DMS153 (cell line): Measurements from ENCODE around the gene MIB1.

Experiments used
- DNase-seq: peaks from one replicate; lab custom pipeline; 2025; lab: John Stamatoyannopoulos, UW

MIB1 gene

DNA sequence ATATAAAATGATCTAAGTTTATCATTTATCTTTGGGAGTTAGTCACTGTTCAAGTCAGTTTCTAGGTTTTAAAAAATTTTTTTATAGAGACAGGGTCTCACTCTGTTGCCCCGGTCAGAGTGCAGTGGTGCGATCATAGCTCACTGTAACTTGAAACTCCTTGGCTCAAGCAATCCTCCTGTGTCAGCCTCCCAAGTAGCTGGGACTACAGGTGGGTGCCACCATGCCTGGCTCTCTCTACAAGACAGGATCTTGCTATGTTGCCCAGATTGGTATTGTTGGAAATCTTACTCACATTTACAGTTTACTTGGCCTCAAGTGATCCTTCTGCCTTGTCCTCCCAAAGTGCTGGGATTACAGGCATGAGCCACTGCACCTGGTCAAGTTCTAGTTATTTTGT, 74.5 kb downstream of the MIB1 start:
- DNase-seq = no peak

DNA sequence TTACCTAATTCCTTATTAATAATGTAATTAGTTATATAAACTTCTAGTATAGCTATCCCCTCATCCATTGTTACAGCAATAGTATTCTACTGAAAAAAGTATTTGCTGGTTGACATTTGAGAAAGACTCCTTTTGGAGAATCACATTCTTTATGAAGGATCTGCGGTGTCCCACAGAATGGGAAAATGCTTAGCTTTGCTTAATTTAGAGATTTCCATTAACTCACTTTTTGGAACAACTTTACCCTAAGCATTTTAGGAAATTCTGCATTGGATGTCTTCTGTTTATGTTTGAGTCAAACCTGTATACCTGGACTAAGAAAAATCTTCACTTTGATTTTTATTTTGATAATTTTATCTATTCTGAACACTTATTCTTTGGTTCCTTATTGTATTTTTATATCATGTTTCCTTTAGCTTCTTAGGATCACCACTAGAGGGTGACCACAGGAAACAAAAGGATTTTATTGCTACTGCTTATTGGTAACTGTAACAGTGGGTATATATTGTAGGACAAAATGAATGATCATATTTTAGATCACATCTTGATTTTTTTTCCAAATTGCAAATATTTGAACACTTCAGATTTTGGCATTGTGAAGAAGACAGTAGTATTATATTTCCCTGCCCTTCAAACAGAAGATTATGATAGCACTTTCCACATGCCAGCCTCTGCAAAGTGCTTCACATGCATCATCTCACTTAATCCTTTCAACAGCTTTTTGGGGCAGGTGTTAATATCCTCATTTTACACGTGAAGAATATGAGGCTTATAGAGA, 79.6 kb downstream of the MIB1 start:
- peak; percentile 38 for DNase-seq

DNA sequence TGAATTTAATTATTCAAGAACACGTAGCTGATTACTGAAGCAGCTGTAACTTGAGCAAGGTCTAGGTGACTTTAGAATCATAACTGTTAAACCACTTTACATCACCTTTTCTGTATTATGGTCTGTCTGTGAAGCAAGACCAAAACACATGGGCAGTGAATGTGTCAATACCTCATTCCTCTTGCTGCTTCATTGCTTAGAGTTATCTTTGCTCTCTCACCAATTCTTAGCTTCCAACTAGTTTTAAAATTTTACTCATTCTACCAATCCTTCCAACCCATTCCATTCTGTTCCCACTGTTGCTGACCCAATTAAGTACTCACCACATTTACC, 80.2 kb downstream of the MIB1 start:
- no peak for DNase-seq

DNA sequence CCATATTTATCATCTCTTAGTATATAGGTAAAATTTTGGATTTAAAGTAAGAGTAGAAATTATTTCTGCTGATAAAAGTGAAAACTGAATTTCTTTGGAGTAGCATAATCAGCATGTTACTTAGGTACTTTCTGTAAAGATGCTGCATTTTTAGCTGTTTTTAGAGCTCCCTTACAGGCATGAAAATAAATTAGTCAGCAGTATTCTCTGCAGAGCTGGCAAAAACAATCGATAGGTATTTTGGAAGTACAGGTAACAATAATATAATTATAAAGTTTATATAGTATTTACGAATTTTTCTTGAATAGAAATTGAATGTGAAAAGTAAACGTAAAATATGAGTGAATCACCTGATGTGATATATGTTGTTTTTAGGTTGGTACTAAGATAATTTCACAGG, 83.3 kb downstream of the MIB1 start:
- no peak for DNase-seq

DNA sequence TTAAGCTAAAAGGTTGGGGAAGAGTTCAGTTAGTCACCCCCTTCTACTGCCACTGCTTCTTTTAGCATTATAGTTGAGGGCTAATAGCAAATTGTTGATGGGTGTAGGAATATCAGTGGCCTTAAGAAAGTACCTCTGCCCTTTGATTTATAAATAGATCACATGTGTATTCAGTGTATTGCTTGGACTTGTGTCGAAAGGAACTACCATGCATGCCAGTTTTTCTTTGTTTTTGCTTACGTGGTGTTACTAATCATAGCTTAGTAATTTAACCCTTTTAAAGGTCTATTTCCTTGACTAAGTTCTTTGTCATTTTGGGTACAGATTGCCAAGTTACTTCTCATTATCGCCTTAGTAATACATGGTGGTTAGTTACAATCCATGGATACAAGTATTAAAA, 85.6 kb downstream of the MIB1 start:
- no peak for DNase-seq

DNA sequence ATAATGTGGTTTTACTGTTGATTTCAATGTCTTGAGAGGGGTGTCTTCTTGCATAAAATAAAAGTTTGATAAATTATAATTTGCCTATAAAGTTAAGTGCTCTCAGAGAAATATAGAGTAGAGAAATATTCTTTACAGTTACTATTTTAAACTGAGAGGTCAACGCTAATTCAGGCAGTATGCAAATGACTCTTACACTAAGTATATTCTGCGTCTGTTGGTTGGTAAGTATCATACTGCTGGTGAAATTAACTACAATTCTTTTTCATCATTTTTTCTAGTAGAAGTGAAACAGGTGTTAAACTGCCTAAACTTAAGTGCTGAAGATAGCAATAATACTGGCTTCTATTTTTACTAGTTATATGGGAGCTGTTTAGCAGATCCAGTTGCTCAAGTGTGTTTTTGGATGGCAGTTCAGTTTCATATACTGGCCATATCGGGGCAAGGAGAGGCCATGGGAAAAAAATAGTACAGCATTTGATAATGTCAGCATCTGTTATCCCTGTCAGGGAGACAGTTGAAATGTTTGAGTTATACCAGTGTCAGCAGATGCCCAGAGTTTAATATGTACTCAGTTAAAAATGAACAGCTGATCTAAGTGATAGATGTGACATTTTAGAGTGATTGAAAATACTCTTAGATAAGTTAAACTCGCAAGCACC, 86.2 kb downstream of the MIB1 start:
- DNase-seq = no peak

DNA sequence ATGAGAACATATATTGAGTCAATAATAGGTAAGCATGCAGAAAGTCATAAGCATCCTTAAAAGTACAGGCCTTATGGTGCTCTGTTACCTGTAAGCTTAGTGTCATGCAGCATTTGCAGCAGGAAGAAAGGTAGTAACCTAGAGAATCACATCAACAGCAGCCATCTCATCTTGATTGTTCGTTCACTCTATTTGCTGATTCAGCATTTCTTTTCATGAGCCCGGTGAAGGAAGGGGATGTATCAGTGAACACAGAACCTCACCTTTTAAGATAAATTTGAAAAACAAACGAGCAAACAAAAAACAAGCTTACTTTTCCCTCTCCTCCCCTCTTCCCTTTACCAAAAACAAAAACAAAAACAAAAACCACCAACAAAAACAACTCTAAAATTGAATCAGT, 89.9 kb downstream of the MIB1 start:
- no peak for DNase-seq

DNA sequence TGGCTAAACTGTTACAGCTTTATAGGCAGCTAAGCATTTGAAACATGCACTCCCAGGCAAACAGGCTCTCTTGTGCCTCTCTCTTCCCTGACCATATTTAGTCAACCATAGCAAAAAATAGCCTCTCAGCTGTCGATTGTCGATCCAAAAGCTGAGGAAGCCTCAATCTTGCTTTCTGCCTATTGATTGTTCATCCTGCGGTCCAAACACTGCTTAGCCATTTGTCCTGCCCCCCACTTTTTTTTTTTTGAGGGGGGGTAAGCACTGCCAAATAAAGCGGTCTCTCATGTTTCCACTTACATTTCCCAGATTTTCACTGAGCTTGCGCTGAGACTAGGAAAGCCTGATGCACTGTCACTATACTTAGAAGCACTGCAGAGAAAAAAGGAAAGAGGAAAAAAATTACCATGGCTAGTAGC, 90.8 kb downstream of the MIB1 start:
- no peak for DNase-seq

DNA sequence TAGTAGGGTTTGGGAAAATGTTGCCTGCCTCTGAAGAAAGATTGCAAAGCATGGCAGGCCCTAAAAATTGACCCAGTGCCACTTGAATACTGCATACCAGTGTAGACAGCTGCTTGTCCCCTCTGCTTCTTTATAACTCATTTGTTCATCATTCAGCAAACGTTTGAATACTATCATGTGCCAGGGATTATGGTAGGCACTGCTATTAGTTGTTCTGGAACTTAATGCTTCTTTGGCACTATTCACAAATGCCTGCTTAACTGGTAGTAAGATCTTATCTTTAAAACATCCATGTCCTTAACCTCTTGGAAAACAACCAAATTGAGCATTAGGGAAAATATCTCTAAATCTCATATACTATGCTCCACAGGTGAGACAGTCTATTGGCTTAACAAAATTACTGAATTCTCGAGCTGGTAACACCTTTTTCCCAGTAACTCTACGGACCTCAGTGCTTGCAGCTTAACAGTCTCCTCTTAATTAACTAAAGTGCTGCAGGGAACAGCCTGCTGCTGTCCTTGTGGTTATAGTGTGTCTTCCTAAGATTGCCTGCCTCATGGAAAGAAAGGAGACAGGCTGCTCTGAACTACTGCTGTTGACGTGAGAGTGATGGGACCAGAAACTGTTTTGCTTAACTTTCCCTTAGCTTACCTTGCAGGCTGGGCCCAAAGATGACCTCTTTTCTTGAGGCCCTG, 93.2 kb downstream of the MIB1 start:
- DNase-seq = no peak

DNA sequence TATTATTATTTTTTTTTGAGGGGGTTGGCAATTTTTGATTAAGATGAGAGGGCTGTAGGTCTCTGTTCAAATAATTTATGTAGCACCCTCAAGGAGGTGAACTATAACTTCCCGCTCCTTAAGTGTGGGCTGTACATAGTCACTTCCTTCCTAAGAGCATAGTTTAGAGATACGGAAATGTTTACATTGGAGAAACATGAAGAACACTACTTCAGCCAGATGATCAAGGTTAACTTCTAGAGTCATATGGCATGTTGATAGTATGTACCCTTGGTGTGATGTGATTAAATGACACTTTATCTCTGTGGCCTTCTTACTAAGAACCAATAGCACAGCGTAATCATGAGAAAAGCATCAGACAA, 93.7 kb downstream of the MIB1 start:
- DNase-seq = no peak

DNA sequence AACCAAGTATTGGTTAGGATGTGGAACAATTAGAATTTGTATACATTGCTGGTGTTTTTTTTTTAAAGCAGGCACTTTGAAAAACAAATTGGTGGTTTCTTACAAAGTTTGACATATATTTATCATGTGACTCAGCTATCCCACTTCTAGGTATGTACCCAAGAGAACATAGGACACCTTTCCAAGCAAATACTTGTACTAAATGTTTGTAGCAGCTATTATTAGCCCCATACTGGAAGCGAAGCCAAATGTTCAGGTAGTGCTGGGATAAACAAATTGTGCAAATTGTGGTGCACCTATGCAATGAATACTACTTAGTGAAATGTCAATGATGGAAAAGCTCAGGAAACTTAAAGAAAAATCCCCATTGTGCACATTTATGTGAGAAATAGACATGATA, 101.0 kb downstream of the MIB1 start:
- DNase-seq = no peak

DNA sequence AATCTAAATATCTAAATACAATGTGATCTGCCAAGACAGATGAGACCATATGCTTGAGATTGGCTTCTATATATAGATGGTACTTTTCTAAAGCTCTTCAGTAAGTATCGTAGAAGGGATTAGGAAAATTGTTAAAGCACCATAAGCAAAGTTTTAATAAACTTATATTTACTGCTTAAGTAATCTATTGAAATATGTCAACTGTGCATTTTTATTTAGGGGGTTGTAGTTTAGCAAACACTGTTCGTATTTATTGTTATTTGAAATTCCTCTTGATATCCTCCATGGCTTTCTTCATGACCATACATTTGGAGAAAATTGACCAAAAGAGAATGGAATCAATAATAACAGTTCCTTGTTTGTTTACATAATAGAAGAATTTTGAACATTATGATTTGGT, 102.7 kb downstream of the MIB1 start:
- no peak for DNase-seq

DNA sequence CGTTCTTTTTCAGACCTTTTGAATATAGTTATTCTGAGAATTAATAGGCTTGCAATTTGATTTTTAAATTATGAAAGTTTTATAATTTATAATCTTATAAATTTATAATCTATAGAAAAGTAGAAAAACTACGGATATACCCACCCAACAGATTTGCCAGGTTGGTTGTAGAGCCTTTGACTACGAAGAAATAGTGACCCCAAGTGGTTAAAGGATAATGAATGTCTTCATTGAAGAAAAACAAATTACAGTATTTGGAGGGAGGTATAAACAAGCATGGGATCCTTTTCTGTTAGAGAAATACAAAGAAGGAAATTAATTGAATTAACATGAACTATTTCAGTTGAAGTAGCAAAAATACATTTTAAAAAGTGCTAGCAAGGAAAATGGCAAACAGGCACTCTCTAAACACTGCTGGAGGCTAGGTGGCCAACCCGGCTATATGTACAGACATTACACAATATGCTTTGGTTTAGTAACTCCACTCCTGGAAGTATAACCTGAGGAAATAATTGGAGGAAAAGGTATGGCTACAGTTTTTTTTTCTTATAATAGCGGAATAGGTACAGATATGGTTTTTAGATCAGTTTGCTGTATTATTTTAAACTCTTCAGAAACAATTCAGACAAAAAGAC, 110.9 kb downstream of the MIB1 start:
- DNase-seq = no peak

DNA sequence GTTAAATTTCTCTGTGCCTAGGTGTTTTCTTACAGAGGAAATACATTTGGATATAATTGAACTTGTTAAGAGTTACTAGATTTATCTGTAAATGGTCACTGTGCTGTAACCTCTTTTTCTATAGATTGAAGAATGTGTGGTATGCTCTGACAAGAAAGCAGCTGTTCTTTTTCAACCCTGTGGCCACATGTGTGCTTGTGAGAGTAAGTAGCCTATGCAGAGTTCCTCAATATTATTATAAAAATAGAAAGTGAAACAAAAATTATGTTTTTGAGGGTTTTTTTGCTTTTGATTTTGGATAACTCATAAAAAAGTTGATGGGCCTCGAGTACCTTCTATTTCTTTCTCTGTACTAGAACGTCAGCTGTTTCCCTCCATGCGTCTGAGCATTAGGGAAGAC, 112.4 kb downstream of the MIB1 start:
- DNase-seq = no peak

DNA sequence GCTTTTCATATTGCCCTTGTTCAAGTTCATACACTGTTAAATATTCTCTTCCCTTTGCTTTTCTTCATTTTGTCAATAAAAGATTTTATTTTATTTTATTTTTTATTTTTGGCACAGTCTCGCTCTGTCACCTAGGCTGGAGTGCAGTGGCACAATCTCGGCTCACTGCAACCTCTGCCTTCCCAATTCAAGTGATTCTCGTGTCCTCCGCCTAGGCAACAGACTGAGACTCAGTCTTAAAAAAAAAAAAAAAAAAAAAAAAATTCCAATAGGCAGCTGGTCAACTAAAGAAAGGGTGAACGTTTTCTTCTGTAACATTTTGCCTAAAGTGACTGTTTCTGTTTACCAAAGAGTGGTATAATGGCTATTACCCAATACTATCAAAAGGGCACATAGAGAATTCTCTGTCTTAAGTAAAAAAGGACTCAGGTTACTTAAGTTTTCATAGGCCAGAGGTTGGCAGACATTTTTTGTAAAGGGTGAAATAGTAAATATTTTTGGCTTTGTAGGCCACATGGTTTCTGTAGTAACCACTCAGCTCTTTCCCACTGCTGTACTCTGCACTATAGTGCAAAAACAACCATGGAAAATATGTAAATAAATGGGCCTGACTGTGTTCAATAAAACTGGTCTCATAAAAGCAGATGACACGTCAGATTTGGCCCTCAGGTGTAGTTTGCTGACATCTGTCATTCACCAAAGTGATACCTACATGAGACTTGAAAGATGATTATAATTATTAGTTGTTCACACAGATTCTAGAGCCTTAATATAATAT, 113.4 kb downstream of the MIB1 start:
- DNase-seq = no peak

DNA sequence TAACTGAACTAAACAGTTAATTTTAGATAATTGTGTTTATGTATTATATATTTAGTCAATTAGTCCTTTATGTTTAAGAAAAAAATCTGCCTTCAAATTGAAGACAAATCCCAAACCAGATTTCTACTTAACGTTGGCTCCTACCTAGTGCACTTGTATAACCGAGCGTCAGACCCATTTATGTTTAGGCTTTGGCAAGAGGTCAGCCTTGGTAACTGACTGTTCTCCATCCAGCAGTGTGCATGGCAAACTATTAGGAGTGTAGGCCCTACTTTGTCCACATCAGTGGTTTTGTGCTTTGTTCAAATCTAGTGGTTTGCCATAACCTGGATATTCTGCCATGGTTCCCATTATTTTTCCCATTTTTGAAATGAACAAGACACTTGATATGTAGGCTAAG, 114.8 kb downstream of the MIB1 start:
- no peak for DNase-seq

DNA sequence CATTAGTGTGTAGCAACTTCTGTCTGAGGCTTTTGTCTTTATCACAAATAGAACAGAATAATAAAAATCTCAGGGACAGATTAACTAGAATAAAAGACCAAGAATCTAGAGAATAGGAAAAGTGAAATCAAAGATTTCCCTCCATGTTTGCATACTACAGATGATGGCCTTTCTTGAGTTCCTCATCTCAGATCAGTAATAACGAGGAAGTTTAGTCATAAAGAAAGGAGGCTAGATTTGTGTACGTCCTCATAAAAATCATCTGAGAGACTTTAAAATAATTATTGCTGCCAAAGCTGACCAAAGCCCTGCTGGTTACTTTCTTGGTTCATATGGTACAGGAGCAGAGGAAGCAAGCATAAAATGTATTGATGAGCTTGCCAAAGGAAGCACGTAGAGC, 117.3 kb downstream of the MIB1 start:
- DNase-seq = no peak

DNA sequence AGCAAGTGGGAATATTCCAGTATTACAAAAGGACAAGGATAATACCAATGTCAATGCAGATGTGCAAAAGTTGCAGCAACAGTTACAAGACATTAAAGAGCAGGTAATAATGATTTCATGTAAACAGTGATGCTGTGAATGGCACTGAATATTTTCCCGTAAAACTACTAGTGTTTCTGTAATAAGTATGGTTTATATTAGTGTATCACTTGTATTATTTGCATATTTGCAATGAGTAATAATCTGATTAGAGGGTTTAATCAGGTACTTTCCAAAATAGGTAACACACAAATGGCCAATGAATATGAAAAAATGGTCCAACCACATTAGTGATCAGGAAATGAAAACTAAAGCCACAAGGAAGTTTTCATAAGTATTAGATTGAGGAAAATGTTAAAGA, 118.0 kb downstream of the MIB1 start:
- no peak for DNase-seq

DNA sequence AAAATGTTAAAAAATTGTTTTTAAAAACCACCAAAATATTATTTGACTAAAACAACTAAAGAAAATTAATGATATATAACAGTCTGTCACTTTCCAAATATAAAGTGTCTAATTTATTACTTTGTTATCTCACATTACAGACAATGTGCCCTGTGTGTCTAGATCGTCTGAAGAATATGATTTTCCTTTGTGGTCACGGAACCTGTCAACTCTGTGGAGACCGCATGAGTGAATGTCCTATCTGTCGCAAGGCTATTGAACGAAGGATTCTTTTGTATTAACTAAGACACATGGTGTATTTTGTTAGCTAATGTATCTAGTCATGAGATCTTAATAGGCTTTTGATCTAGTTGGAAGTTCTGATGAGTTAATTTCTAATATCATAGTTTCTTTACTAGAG, 123.8 kb downstream of the MIB1 start:
- no peak for DNase-seq

DNA sequence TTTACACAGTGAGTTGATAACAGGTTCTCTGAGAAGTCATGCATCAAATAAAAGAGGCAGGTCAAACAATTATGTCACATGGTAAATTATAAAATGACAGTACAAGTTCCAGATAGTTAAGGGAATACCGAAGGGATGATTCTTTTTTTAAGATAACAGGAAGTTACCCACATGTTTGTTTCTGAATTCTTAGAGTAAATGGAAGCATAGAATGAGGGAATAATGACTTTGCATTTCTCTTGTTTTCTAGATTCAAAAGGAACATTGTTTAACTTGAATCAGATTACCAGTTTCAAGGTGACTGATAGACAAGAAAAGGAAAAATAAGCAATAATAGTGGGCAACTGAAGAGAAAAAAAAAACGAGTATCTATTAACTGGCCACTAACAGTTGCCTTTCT, 124.5 kb downstream of the MIB1 start:
- no peak for DNase-seq

DNA sequence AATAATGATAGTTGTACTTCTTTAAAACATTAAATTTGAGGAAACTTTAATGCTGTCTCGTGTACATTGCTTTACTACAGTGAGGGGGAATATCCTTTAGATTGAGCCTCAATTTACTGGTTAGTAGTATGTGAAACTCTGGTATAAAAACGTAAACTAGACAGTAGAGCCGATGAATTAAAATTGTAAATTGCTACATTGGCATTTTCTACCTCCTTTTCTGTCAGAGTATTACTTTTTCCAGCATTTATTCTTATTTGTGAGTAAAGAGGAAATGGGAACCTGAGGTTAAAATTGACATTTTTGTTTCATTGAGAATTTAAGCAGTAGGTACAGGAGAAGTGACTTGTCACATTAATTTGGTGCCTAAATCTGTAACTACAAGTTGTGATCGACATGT, 128.2 kb downstream of the MIB1 start:
- DNase-seq = no peak

DNA sequence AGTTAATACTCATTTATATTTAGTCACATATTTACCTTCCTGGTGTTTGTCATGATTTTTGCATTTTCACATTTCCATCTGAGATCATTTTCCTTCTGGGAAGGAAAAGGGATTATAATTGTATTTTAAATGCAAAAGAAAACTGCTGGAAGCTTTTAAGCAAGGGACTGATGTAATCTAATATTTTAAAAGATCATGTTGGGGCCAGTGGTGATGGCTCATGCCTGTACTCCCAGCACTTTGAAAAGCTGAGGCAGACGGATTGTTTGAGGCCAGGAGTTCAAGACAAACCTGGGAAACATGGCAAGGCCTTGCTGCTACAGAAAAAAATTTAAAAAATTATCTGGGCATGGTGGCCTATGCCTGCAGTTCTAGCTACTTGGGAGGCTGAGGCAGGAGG, 149.0 kb downstream of the MIB1 start:
- DNase-seq = no peak
